CD14-positive monocyte (primary cell): Measurements from ENCODE around the gene UNK. TPM values are rescaled to one million over a fixed set of nuclear protein-coding genes. Genes with fewer than 3 reads are reported as not detected.

Source experiments
- DNase-seq, 3 donors: peaks; one replicate each; pipeline ENCODE4 v3.0.0-alpha.2; 2011 to 2022
- H2AFZ ChIP-seq: 2 replicates; pipeline ENCODE4 v1.6.0; 2012; ENCODE audit warnings: mild to moderate bottlenecking, low read depth, low read length, inconsistent platforms; ENCODE audit not compliant: insufficient read depth, poor library complexity, severe bottlenecking
- H3K27ac ChIP-seq, 2 donors: 1 replicate in 1 of 2; 2 replicates in 1 of 2; pipeline ENCODE4 v1.5.1; 2012 to 2013; ENCODE audit warnings: low read length in 2 of 2, control low read depth in 1 of 2, inconsistent platforms in 1 of 2, low read depth in 1 of 2, mild to moderate bottlenecking in 1 of 2
- H3K27me3 ChIP-seq, 2 donors: one replicate each; pipeline versions ENCODE4 v1.6.0 to v1.6.1; 2011 to 2013; ENCODE audit warnings: low read length in 2 of 2; ENCODE audit not compliant: control insufficient read depth in 2 of 2, insufficient read depth in 2 of 2
- H3K36me3 ChIP-seq, 2 donors: replicated peaks in 1 of 2; 1 replicate in 1 of 2; 2 replicates in 1 of 2; pipeline versions ENCODE4 v1.5.1 to v1.6.1; 2012 to 2013; ENCODE audit warnings: low read length in 2 of 2, control low read depth in 1 of 2, inconsistent platforms in 1 of 2, mild to moderate bottlenecking in 1 of 2; ENCODE audit not compliant: insufficient read depth in 2 of 2, control insufficient read depth in 1 of 2
- H3K4me1 ChIP-seq, 2 donors: 1 replicate in 1 of 2; 2 replicates in 1 of 2; pipeline versions ENCODE4 v1.5.1 to v1.6.1; 2012 to 2013; ENCODE audit warnings: low read length in 2 of 2, control low read depth in 1 of 2, inconsistent platforms in 1 of 2, mild to moderate bottlenecking in 1 of 2, moderate library complexity in 1 of 2; ENCODE audit not compliant: insufficient read depth in 2 of 2, control insufficient read depth in 1 of 2
- H3K4me2 ChIP-seq: replicated peaks from 2 replicates; pipeline ENCODE3; 2012; ENCODE audit warnings: low read length, moderate library complexity, mild to moderate bottlenecking; ENCODE audit not compliant: poor library complexity, severe bottlenecking; ENCODE audit errors: extremely low read depth
- H3K4me3 ChIP-seq, 3 experiments: fragments of 200-600 bp in 1 of 3; sonication (generic) in 1 of 3; replicated peaks in 1 of 3; 1 replicate in 2 of 3; 2 replicates in 1 of 3; pipeline ENCODE4 v1.5.1; 2011 to 2013; ENCODE audit warnings: low read length in 3 of 3, mild to moderate bottlenecking in 3 of 3, control low read depth in 2 of 3, low read depth in 2 of 3, inconsistent platforms in 1 of 3, moderate library complexity in 1 of 3
- H3K79me2 ChIP-seq: 2 replicates; pipeline ENCODE4 v1.6.0; 2012; ENCODE audit warnings: mild to moderate bottlenecking, control low read depth, inconsistent platforms, low read length, moderate library complexity; ENCODE audit not compliant: insufficient read depth
- H3K9ac ChIP-seq: 2 replicates; pipeline ENCODE4 v1.6.0; 2017; ENCODE audit warnings: low read length, mild to moderate bottlenecking; ENCODE audit not compliant: insufficient read depth, poor library complexity, severe bottlenecking
- H3K9me3 ChIP-seq, 2 donors: replicated peaks in 1 of 2; 1 replicate in 1 of 2; 2 replicates in 1 of 2; pipeline versions ENCODE4 v1.5.1 to v1.6.1; 2012 to 2013; ENCODE audit warnings: low read length in 2 of 2, control low read depth in 1 of 2; ENCODE audit not compliant: control insufficient read depth in 1 of 2, insufficient read depth in 1 of 2
- H4K20me1 ChIP-seq: 2 replicates; pipeline ENCODE4 v1.6.0; 2012; ENCODE audit warnings: mild to moderate bottlenecking, low read length, control low read depth, moderate library complexity; ENCODE audit not compliant: insufficient read depth
- H3K27ac Mint-ChIP-seq, 7 donors: one replicate each; pipeline ENCODE4 v1.8.0; 2020; ENCODE audit warnings: mild to moderate bottlenecking in 7 of 7, mixed read lengths in 7 of 7, moderate library complexity in 6 of 7, inconsistent platforms in 2 of 7
- H3K27me3 Mint-ChIP-seq, 3 donors: one replicate each; pipeline ENCODE4 v1.8.0; 2021 to 2022; ENCODE audit warnings: low read depth in 3 of 3, mild to moderate bottlenecking in 3 of 3, mixed read lengths in 3 of 3, moderate library complexity in 3 of 3, inconsistent platforms in 1 of 3
- H3K36me3 Mint-ChIP-seq, 2 donors: one replicate each; pipeline ENCODE4 v1.8.0; 2020; ENCODE audit warnings: mixed read lengths in 2 of 2, inconsistent platforms in 1 of 2, mild to moderate bottlenecking in 1 of 2
- H3K4me1 Mint-ChIP-seq: one replicate; pipeline ENCODE4 v1.8.0; 2020; ENCODE audit warnings: mild to moderate bottlenecking, mixed read lengths
- H3K4me3 Mint-ChIP-seq, 2 donors: one replicate each; pipeline ENCODE4 v1.8.0; 2020; ENCODE audit warnings: mild to moderate bottlenecking in 2 of 2, mixed read lengths in 2 of 2, moderate library complexity in 1 of 2
- H3K9me3 Mint-ChIP-seq, 7 donors: one replicate each; pipeline ENCODE4 v1.8.0; 2020 to 2022; ENCODE audit warnings: mixed read lengths in 7 of 7, mild to moderate bottlenecking in 6 of 7, moderate library complexity in 6 of 7, inconsistent platforms in 2 of 7
- CTCF ChIP-seq: fragments of 200-600 bp; IDR thresholded peaks from one replicate; pipeline ENCODE4 v1.8.0; 2022; ENCODE audit warnings: antibody characterized with exemption, mild to moderate bottlenecking
- WGBS: methylation state at CpG from one replicate; pipeline ENCODE4 v1.1.5; 2013; ENCODE audit warnings: missing lambda C conversion rate; ENCODE audit not compliant: insufficient coverage; 5-methylcytosine and 5-hydroxymethylcytosine counted together
- intact Hi-C, 2 donors: fragments of 100-400 bp; cut with micrococcal nuclease; formaldehyde crosslinking; loops; one replicate each; pipeline versions ENCODE4 v1.15.0 to v1.15.1; 2023
- polyA plus RNA-seq, 3 donors: library from polyadenylated mRNA; depleted of rRNA in 1 of 3; unstranded in 2 of 3; stranded (reverse) in 1 of 3; fragments of 300-500 nt in 2 of 3; fragments of >200 nt in 1 of 3; fragmentation: Illumina TruSeq in 2 of 3; gene quantifications; 1 replicate in 2 of 3; 2 replicates in 1 of 3; pipeline ENCODE4 v1.2.3, GENCODE V29; 2012 to 2021

The UNK gene
- polyA plus RNA-seq, 3 donors: 6.3 to 12.9 (median 7.8) TPM

- H3K4me1 ChIP-seq: peaks cover 41 to 54% of the 10 kb centered on the region in 2 donors
- peak overlapping the region; percentile 93 to 95 for H3K27ac ChIP-seq
- H3K4me3 ChIP-seq: peak overlapping the region; percentile 67 to 99 (median 96)
- Mint-ChIP-seq H3K4me3 (peak overlapping the region; percentile 93 to 99), H3K9me3 (peaks cover 0 to 8% (median 0%) of the 10 kb centered on the region in 7 donors), H3K27me3 (peaks cover 0 to 2% (median 1%) of the 10 kb centered on the region in 3 donors), H3K36me3 (peaks cover 28 to 49% of the 10 kb centered on the region in 2 donors), H3K4me1 (peaks cover 39% of the 10 kb centered on the region), H3K27ac (peak overlapping the region; percentile 79 to 99 (median 90))
- peaks cover 40% of the 10 kb centered on the region for H3K79me2 ChIP-seq
- no peaks in the 10 kb centered on the region for H3K9me3 ChIP-seq
- WGBS: under 1% methylated on average over 38 of the region's 38 CpGs
- peak in 1 of 3 donors; percentile 33 for DNase-seq
- no peaks in the 10 kb centered on the region for H3K27me3 ChIP-seq
- H3K9ac ChIP-seq: peak overlapping the region; percentile 94
- H2AFZ ChIP-seq: no peak overlapping the region
- H3K4me2 ChIP-seq: peak overlapping the region; percentile 85
- H4K20me1 ChIP-seq: peaks cover 57% of the 10 kb centered on the region
- TF ChIP-seq CTCF: peak; percentile 49
- intact Hi-C loops: loop anchor here (5.0 to 10.0 kb wide), 3 partner anchors 68 to 486 kb away; partner anchors contain the start of genes UBALD2 (in 1 of the 2) and WBP2 (in 1 of the 2)
- peaks cover 22 to 41% of the 10 kb centered on the region in 2 donors for H3K36me3 ChIP-seq
Measured at GRCh38 chr17:75778861-75779249, 5.8 kb upstream of the UNK start.

- peak overlapping the region; percentile 85 for H3K4me2 ChIP-seq
- H3K9ac ChIP-seq: peak overlapping the region; percentile 94
- DNase-seq: peak; percentile 99
- Mint-ChIP-seq H3K9me3 (peaks cover 0 to 8% (median 0%) of the 10 kb centered on the region in 7 donors), H3K4me1 (peaks cover 42% of the 10 kb centered on the region), H3K27ac (peak overlapping the region; percentile 96 to 99 (median 98)), H3K4me3 (peak overlapping the region; percentile 93 to 99), H3K27me3 (peaks cover 0 to 2% (median 1%) of the 10 kb centered on the region in 3 donors), H3K36me3 (peaks cover 28 to 46% of the 10 kb centered on the region in 2 donors)
- peaks cover 22 to 38% of the 10 kb centered on the region in 2 donors for H3K36me3 ChIP-seq
- H3K79me2 ChIP-seq: peaks cover 44% of the 10 kb centered on the region
- peak overlapping the region; percentile 93 to 95 for H3K27ac ChIP-seq
- no peak for TF ChIP-seq CTCF
- no peaks in the 10 kb centered on the region for H3K27me3 ChIP-seq
- H3K4me1 ChIP-seq: peaks cover 46 to 60% of the 10 kb centered on the region in 2 donors
- H3K9me3 ChIP-seq: no peaks in the 10 kb centered on the region
- peaks cover 51% of the 10 kb centered on the region for H4K20me1 ChIP-seq
- intact Hi-C loops: loop anchor here (5.0 to 10.0 kb wide), 3 partner anchors 68 to 485 kb away; partner anchors contain the start of genes UBALD2 (in 1 of the 2) and WBP2 (in 1 of the 2)
- H3K4me3 ChIP-seq: peak overlapping the region; percentile 67 to 99 (median 96)
- H2AFZ ChIP-seq: no peak overlapping the region
- under 1% methylated on average over 79 of the region's 84 CpGs for WGBS
Measured at GRCh38 chr17:75779250-75779986, 5.2 kb upstream of the UNK start.
